Astrocyte of the cerebellum (primary cell): Measurements from ENCODE around the gene SLC6A12.

Experiments used
- DNase-seq: peaks from one replicate; pipeline ENCODE4 v3.0.0-alpha.2; 2011; ENCODE audit warnings: low read depth
- H3K4me3 ChIP-seq: 2 replicates; pipeline ENCODE4 v1.5.1; 2011; ENCODE audit warnings: mild to moderate bottlenecking, low read depth, low read length, moderate library complexity
- in situ Hi-C: cut with HindIII; loops from 2 replicates; pipeline ENCODE4 v1.10.0; 2017; ENCODE audit warnings: low sequenced_read_pairs
- TF ChIP-seq, protein P1 (sequence below): IDR thresholded peaks from 2 replicates; pipeline ENCODE4 v1.5.1; 2012; ENCODE audit warnings: low read length, low read depth, moderate library complexity, mild to moderate bottlenecking; ENCODE audit errors: missing control alignments

Gene SLC6A12

DNA sequence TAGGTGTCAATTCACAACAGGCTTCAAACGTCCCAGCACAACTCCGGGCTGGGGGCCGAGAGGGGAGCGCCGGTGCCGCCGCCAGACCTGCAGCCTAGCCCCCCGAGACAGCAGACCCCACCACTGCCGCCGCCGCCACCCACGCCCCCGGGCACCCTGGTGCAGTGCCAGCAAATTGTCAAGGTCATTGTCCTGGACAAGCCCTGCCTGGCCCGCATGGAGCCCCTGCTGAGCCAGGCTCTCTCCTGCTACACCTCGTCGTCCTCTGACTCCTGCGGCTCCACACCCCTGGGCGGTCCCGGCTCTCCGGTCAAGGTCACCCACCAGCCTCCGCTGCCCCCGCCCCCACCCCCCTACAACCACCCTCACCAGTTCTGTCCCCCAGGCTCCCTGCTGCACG lies 39.4 kb downstream of the SLC6A12 start:
- TF ChIP-seq, protein P1, sequence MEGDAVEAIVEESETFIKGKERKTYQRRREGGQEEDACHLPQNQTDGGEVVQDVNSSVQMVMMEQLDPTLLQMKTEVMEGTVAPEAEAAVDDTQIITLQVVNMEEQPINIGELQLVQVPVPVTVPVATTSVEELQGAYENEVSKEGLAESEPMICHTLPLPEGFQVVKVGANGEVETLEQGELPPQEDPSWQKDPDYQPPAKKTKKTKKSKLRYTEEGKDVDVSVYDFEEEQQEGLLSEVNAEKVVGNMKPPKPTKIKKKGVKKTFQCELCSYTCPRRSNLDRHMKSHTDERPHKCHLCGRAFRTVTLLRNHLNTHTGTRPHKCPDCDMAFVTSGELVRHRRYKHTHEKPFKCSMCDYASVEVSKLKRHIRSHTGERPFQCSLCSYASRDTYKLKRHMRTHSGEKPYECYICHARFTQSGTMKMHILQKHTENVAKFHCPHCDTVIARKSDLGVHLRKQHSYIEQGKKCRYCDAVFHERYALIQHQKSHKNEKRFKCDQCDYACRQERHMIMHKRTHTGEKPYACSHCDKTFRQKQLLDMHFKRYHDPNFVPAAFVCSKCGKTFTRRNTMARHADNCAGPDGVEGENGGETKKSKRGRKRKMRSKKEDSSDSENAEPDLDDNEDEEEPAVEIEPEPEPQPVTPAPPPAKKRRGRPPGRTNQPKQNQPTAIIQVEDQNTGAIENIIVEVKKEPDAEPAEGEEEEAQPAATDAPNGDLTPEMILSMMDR = no peak
- in situ Hi-C loops = no loop called here
- no peak for DNase-seq
- H3K4me3 ChIP-seq = no peak overlapping the region

DNA sequence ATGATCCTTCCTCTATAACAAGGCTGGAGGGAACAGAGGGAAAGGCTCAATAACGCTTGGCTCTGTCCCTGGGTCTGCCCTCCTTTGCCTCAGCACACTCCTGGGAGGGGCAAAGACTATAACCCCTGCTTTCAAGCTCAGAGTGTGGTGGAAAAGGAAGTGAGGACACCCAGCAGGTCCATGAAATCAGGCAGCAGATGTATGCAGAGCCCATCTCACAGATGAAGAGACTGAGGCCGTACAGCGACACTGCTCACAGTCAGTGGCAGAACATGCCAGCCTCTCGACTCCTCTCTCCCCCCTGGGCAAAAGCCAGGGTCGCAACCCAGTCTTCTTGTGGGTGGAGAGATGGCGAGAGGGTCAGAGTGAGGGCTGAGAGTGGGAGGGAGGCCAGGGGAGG lies 39.8 kb downstream of the SLC6A12 start:
- no peak for DNase-seq
- no peak overlapping the region for H3K4me3 ChIP-seq
- TF ChIP-seq, protein P1 = no peak
- in situ Hi-C loops = no loop called here

GRCh38 chr12:172732-173161 lies 41.2 kb downstream of the SLC6A12 start:
- H3K4me3 ChIP-seq = no peak overlapping the region
- DNase-seq = no peak
- TF ChIP-seq, protein P1 = no peak
- in situ Hi-C loops = no loop called here

GRCh38 chr12:171743-172676 lies 41.9 kb downstream of the SLC6A12 start:
- no peak for DNase-seq
- no peak overlapping the region for H3K4me3 ChIP-seq
- in situ Hi-C loops = no loop called here
- TF ChIP-seq, protein P1 = no peak

DNA sequence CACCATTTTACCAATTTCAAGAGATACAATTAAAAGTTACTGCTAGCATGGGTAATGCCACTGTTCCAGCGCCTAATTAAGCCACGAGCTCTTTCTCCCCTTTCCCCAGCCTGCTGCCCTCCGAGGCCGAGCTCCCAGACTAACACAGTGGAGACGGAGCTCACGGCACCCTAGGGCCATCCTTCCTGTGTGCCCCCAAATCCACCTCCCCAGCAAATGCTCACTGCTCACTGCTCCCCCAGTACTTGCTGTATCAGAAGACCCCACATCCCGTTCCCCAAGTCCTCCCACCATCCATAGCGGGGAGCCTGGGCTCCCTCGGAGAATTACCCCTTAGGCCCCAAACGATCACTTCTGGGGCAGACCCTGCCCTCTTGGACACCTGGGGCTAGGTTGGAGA lies 42.7 kb downstream of the SLC6A12 start:
- no peak overlapping the region for H3K4me3 ChIP-seq
- TF ChIP-seq, protein P1 = no peak
- DNase-seq = no peak
- in situ Hi-C loops = no loop called here

GRCh38 chr12:170371-171225 lies 43.4 kb downstream of the SLC6A12 start:
- H3K4me3 ChIP-seq = no peak overlapping the region
- TF ChIP-seq, protein P1 = no peak
- in situ Hi-C loops = no loop called here
- no peak for DNase-seq
